HG02852 (cell line): ENCODE measurements around the gene LAT.

Experiments
- ATAC-seq: cut with Tn5 transposase; IDR thresholded peaks from one replicate; pipeline ENCODE4 v1.9.1; 2021; ENCODE audit warnings: mild to moderate bottlenecking, moderate library complexity; ENCODE audit not compliant: unreplicated experiment

LAT gene

GRCh38 chr16:29007730-29008593 is 23.1 kb downstream of the LAT start:
- no peak for ATAC-seq

DNA sequence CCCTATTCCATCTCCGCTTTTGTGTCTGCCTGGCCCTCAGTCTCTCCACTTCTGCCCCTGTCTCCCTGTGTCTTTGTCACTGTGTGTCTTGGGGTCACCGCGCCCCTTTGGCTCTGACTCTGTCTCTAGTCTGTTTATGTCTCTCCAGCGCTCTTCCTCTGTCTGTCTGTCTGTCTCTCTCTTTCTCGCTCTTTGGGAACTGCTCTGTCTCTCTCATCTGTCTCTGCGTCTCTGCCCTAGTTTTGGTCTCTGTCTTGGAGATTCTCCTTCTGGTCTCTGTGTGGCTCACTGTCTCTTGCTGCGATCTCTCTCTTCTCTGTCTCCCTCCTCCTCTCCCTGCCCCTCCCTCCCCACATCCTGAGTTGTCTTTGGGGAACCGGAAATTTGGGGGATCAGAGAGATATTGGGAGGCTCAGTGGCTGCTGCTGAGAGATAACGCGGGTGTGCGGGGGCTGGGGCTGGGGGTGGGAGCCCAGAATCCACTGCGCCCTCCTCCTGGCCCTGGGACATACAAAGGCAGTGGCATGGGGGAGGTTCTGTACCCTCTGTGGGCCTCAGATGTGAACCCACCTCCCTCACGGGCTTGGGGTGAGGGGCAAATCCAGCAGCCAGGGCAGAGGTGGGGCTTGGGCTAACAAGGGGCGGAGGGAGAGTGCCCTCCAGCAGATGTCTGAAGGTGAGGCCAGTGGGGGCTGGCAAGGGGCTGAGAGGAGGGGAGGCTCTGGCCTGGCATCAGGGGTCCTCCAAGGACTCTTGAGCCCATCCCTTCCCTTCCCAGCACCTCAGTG is 24.4 kb downstream of the LAT start:
- no peak for ATAC-seq

DNA sequence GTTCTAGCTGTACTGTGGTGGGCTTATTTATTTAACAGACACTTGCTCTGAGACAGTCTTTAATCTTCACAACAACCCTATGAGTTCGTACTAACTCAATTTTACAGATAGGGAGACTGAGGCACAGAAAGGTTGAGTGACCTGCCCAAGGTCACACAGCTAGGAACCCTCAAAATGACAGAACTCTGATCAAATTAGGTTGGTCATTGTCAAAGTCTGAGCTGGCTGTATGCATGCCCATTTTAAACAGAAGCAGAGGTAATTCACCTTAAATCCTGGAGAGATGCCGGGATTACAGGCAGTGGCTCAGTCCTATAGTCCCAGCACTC is 24.9 kb downstream of the LAT start:
- ATAC-seq = no peak

DNA sequence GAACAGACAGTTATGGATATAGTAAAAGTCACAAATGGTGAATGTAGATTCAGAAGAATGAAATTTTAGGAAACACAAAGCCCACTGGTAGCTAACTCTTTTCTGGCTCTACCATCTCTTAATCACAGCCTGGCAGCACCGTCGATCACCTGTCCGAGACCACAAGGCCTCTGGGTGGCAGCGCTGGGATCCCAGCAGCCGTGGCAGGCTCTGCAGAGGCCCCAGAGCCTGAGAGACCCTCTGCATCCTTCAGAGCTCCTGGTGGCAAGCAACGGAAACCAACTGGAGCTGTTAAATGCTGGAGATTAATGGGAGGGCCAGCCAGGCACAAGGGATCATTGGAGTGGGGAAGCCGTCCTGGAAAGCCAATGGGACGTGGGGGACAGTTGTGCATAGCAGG is 26.3 kb downstream of the LAT start:
- ATAC-seq = no peak

DNA sequence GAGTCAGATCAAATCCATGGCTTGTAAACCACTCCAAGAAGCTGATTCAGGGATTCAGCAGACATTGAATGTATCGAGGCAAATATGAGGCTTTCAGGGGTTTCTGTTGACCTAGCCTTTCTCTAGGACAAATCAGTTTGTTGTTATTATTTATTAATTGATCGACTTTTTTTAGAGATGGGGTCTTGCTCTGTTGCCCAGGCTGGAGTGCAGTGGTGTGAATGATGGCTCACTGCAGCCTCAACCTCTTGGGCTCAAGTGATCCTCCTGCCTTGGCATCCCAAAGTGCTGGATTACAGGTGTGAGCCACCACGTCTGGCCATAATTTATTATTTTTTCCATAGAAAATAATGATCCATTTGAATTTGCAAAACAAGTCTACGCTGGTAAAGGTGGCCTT is 27.0 kb downstream of the LAT start:
- ATAC-seq = no peak

DNA sequence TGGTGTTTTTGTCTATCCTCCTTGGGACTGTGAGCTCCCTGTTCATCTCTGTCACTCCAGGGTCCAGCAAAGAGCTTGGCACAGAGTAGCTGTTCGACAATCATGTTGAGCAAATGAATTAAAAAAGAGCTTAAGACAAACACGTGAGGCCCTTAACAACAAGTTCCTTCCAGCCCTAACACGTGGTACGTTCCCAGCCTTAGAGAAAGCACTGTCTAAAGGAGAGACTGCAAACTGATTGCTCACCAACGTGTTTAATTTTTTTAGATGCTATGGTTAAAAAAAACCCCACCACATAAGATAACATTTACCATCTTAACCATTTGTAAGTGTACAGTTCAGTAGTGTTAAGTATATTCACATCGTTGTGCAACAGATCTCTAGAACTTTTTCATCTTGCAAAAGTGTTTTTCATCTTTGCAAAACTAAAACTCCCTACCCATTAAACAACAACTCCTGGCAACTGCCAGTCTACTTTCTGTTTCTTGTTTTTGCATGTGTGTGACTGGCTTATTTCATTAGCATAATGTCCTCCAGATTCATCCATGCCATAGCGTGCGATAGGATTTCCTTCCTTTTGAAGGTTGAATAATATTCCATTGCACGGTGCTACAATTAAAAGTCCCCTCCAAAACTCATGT is 28.2 kb downstream of the LAT start:
- no peak for ATAC-seq

DNA sequence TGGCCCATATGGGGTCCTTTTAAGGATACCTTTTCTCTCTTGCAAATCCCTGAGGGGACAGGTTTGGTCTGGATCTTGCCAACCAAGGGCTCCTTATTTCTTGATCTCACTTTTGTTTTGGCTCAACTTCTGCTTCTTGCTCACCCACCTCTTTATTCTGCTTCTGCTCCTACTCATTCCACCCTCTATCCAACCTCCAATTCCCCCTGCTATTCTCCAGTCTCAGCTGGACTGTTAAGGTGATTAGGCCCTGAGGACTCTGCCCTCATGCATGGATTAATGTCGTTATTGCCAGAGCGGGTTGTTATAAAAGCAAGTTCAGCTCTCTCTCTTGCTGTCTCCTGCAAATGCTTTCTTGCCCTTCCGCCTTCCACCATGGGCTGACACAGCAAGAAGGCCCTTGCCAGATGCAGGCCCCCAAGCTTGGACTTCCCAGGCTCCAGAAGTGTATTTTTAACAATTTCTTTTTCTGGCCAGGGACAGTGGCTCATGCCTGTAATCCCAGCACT is 29.8 kb downstream of the LAT start:
- ATAC-seq = no peak

DNA sequence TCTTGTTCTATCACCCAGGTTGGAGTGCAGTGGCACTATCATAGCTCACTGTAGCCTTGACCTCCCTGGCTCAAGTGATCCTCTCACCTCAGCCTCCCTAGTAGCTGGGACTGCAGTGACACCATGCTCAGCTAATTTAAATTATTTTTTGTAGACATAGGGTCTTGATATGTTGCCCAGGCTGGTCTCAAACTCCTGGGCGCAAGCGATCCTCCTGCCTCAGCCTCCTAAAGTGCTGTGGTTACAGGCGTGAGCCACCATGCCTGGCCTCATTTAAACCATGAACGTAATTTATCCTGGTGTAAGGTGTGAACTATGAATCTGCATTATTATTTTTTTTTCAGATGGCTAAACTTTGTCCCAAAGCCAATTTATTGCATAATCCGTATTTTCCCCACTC is 37.3 kb downstream of the LAT start:
- no peak for ATAC-seq

- no peak for ATAC-seq
These were observed 38.7 kb downstream of the LAT start for GRCh38 chr16:29023279-29024277.

GRCh38 chr16:29024278-29024677 is 39.4 kb downstream of the LAT start:
- ATAC-seq = no peak

GRCh38 chr16:29025218-29025617 is 40.4 kb downstream of the LAT start:
- no peak for ATAC-seq

DNA sequence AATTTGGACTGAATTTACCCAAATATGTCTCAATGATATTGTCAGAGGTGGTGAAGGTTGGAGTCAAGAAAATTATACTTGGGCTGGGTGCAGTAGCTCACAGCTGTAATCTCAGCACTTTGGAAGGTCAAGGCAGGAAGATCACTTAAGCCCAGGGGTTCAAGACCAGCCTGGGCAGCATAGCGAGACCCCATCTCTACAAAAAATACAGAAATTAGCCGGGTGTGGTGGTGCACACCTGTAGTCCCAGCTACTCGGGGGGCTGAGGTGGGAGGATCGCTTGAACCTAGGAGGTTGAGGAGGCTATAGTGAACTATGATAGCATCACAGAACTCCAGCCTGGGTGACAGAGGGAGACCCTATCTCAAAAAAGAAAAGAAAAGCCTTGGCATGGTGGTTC is 40.9 kb downstream of the LAT start:
- ATAC-seq = no peak

- ATAC-seq = no peak
These were observed 43.8 kb downstream of the LAT start for GRCh38 chr16:29028457-29029167.

GRCh38 chr16:29029168-29029994 is 44.5 kb downstream of the LAT start:
- no peak for ATAC-seq

DNA sequence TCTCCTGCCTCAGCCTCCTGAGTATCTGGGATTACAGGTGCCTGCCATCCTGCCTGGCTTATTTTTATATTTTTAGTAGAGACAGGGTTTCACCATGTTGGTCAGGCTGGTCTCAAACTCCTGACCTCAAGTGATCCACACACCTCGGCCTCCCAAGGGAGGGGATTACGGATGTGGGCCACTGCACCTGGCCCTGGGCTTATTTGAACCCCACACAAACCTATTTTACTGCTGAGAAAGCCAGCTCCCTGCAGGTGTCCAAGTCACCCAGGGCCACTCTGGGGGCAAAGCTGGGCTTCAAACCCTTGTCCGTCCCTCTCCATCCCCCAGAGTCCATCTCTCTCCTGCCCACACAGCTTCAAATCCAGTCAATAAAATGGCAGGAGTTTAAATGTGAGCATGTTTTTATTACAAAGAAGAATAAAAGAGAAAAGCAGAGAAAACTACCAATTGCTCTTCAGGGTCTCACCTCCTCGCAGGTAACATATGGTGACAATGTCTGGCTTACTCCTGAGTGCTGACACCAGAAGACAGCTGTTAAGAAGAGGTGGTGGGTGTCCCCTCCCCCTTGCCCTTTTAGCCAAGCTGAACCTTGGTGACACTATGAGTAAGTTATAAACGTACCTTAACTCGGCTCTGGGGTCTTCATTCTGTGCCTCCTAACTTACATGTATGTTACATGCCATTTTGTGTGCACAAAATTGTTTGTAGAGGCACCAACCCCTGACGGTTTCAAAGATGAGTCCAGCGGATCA is 45.4 kb downstream of the LAT start:
- no peak for ATAC-seq
